ENCODE results near the gene LYPD6B. TPM values are rescaled to one million over a fixed set of nuclear protein-coding genes. Genes with fewer than 3 reads are reported as not detected.

LYPD6B gene
- total RNA-seq, 4 donors from 2014 or later: 0.49 to 0.54 TPM; not detected in 2

GRCh38 chr2:149076863-149077412 is 38.4 kb downstream of the LYPD6B start:
- Histone ChIP-seq H3K4me3 (no peak overlapping the region), H3K9me3 (no peaks in the 10 kb centered on the region), H3K27ac (no peak overlapping the region), H3K4me1 (no peaks in the 10 kb centered on the region), H3K36me3 (no peaks in the 10 kb centered on the region), H3K27me3 (no peaks in the 10 kb centered on the region)
- TF ChIP-seq EP300 (IDR thresholded peaks at IDR 0.05): no peak
- TF ChIP-seq CTCF (IDR thresholded peaks at IDR 0.05): no peak
- no peak for TF ChIP-seq POLR2A (IDR thresholded peaks at IDR 0.05)
- no peak for TF ChIP-seq POLR2AphosphoS5 (IDR thresholded peaks at IDR 0.05)
- no peak for ATAC-seq
- 62 to 66% methylated on average over 3 of the region's 5 CpGs for WGBS, 2 donors (ENCODE audit: low coverage in 1 of 2)

- Histone ChIP-seq H3K27ac (no peak overlapping the region), H3K4me1 (no peaks in the 10 kb centered on the region), H3K27me3 (no peaks in the 10 kb centered on the region), H3K4me3 (no peak overlapping the region), H3K9me3 (no peaks in the 10 kb centered on the region), H3K36me3 (no peaks in the 10 kb centered on the region)
- WGBS, 2 donors (ENCODE audit: low coverage in 1 of 2): 73 to 76% methylated on average over 3 of the region's 3 CpGs
- no peak for ATAC-seq
- TF ChIP-seq CTCF (IDR thresholded peaks at IDR 0.05) (no peak), EP300 (IDR thresholded peaks at IDR 0.05) (no peak), POLR2AphosphoS5 (IDR thresholded peaks at IDR 0.05) (no peak), POLR2A (IDR thresholded peaks at IDR 0.05) (no peak)
Measured at GRCh38 chr2:149077861-149078260, 39.4 kb downstream of the LYPD6B start.

- Histone ChIP-seq H3K36me3 (no peaks in the 10 kb centered on the region), H3K4me3 (no peak overlapping the region), H3K4me1 (no peaks in the 10 kb centered on the region), H3K27me3 (no peaks in the 10 kb centered on the region), H3K9me3 (no peaks in the 10 kb centered on the region), H3K27ac (no peak overlapping the region)
- ATAC-seq: no peak
- 58 to 74% methylated on average over 3 of the region's 3 CpGs for WGBS, 2 donors (ENCODE audit: low coverage in 1 of 2)
- no peak for TF ChIP-seq CTCF (IDR thresholded peaks at IDR 0.05)
- no peak for TF ChIP-seq EP300 (IDR thresholded peaks at IDR 0.05)
- TF ChIP-seq POLR2A (IDR thresholded peaks at IDR 0.05): no peak
- TF ChIP-seq POLR2AphosphoS5 (IDR thresholded peaks at IDR 0.05): no peak
Measured at GRCh38 chr2:149080099-149080498, 41.6 kb downstream of the LYPD6B start.

DNA sequence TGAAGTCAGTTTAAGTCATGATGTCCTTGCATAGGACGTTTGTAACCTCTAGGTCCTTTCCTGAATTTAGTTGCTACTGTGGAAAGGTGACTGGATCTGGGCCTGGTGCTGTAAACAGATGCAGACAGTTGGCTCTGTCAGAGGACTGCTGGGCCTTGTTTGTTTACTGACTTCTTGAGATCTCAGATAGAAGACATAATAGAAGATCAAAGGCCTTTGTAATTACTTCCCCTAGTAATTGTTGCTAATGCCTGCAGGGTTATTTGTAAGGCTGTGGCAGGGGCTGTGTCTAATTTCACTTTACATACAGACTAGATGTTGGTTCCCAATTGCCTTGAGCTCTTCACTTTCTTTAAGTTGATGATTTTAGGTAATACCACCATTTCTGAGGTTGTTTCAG is 42.5 kb downstream of the LYPD6B start:
- Histone ChIP-seq H3K36me3 (no peaks in the 10 kb centered on the region), H3K4me3 (no peak overlapping the region), H3K4me1 (no peaks in the 10 kb centered on the region), H3K27me3 (no peaks in the 10 kb centered on the region), H3K27ac (no peak overlapping the region), H3K9me3 (no peaks in the 10 kb centered on the region)
- ATAC-seq: no peak
- TF ChIP-seq POLR2AphosphoS5 (IDR thresholded peaks at IDR 0.05): no peak
- TF ChIP-seq EP300 (IDR thresholded peaks at IDR 0.05): no peak
- no peak for TF ChIP-seq CTCF (IDR thresholded peaks at IDR 0.05)
- WGBS, 2 donors (ENCODE audit: low coverage in 1 of 2): 89% methylated on average over 1 of the region's 1 CpG; no CpG with 5 or more reads in 1 of the 2 donors

DNA sequence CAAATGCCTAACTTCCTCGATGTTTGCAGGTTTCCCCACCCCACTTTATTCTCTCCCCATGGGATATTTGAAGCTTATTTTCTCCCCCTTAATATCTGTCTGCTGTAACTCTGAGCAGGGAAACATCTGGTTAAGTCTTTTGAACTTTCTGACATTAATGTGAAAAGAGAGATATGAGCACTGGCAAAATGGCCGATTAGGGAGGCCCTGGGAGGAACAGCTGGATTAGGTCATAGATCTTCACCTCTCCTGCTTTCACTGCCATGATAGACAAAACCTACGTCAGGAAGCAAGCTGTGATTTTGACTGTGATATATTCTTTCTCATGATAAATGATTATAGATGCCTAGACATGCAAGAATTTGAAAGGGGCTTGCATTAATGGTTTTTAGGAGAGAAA is 43.6 kb downstream of the LYPD6B start:
- no peaks in the 10 kb centered on the region for H3K27me3 ChIP-seq
- H3K27ac ChIP-seq: no peak overlapping the region
- ATAC-seq: no peak
- no peaks in the 10 kb centered on the region for H3K9me3 ChIP-seq
- no peaks in the 10 kb centered on the region for H3K36me3 ChIP-seq
- no peak for TF ChIP-seq POLR2AphosphoS5 (IDR thresholded peaks at IDR 0.05)
- no peak for TF ChIP-seq EP300 (IDR thresholded peaks at IDR 0.05)
- TF ChIP-seq POLR2A (IDR thresholded peaks at IDR 0.05): no peak
- TF ChIP-seq CTCF (IDR thresholded peaks at IDR 0.05): no peak
- WGBS, 2 donors (ENCODE audit: low coverage in 1 of 2): 29 to 30% methylated on average over 1 to 2 of the region's 3 CpGs
- H3K4me3 ChIP-seq: no peak overlapping the region
- H3K4me1 ChIP-seq: no peaks in the 10 kb centered on the region

All from gastroesophageal sphincter (tissue), 4 donors.